Measurements from ENCODE around the gene CELSR2.

The CELSR2 gene

DNA sequence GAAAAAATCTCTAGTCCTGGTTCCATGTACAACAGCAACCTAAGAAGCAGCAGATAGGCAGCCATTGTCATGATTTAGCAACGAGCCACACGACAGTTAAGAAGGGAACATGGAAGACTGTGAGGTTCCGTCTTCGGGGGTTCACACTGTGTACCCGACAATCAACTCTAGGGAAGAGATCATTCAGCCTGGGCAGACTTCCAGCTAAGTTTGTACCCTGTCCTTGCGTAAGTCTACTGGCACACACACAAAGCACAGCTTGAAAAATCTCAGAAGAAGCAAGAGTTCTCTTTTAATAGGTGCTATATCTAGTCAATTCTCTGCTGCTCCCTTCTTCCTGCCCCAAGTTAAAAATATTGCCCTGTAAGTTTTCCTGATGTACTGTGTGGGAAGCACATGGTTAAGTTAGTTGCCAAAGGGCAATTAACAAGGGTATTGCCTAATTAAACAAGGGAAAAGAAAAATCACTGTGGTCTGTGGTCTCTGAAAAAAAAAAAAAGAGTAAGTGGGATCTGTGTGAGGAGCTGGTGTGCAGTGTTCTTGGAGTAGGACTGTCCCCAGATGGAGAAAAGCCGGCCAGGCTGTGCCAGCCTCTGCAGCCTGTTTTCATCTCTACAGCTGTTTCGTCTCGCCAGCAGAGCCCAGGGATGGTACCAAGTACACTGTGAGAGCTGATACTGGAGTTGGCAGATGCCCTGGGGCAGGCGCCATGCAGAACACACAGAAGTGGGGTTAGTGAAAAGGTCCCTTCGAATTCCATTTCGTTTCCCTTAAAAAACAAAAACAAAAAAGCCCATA is 63.8 kb downstream of the CELSR2 start:
- no peak for DNase-seq

GRCh38 chr1:109314795-109315194 is 65.5 kb downstream of the CELSR2 start:
- DNase-seq = no peak

- DNase-seq = no peak
Observed at GRCh38 chr1:109315288-109315687, 65.9 kb downstream of the CELSR2 start.

GRCh38 chr1:109316506-109316905 is 67.2 kb downstream of the CELSR2 start:
- DNase-seq = no peak

GRCh38 chr1:109319114-109319513 is 69.8 kb downstream of the CELSR2 start:
- no peak for DNase-seq

DNA sequence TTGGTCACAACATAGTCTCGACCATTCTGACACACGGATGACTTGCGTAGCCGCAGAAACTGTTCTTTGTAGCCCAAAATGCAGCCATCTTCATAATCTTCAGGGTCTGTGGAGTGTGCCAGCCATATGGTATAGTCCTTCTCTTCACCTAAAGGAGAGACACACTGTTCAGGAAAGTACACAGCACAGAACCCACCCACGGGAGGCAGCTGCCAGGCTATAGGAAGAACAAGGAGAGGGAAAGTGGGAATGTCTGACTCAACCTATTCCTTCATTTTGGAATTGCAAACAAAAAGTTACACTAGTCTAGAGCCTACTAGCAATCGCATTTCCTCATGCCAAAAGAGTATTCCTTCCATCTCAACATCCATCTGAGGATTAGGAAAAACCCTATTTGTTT is 73.6 kb downstream of the CELSR2 start:
- DNase-seq = no peak

All from hematopoietic multipotent progenitor cell treated with erythropoietin and hydrocortisone succinate and interleukin-3 and kit ligand, for 8 days (in vitro differentiated cells).